GM18951 (cell line): ENCODE measurements around the gene JMJD8.

Experiments used
- POLR2A ChIP-seq: IDR thresholded peaks from 4 replicates; pipeline ENCODE4 v1.6.1; 2011; ENCODE audit warnings: mild to moderate bottlenecking; ENCODE audit not compliant: insufficient read length, insufficient read depth; ENCODE audit errors: extremely low read depth
- in situ Hi-C: fragments of 300-500 bp; cut with MboI; formaldehyde crosslinking; loops from one replicate; pipeline ENCODE4 v1.12.0; 2022; ENCODE audit warnings: low sequenced_read_pairs, mixed read lengths, inconsistent platforms; ENCODE audit not compliant: unreplicated experiment

Gene JMJD8

DNA sequence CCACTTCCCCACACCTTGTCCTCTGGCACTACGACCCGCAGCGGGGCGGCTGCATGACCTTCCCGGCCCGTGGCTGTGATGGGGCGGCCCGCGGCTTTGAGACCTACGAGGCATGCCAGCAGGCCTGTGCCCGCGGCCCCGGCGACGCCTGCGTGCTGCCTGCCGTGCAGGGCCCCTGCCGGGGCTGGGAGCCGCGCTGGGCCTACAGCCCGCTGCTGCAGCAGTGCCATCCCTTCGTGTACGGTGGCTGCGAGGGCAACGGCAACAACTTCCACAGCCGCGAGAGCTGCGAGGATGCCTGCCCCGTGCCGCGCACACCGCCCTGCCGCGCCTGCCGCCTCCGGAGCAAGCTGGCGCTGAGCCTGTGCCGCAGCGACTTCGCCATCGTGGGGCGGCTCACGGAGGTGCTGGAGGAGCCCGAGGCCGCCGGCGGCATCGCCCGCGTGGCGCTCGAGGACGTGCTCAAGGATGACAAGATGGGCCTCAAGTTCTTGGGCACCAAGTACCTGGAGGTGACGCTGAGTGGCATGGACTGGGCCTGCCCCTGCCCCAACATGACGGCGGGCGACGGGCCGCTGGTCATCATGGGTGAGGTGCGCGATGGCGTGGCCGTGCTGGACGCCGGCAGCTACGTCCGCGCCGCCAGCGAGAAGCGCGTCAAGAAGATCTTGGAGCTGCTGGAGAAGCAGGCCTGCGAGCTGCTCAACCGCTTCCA lies 50.6 kb downstream of the JMJD8 start:
- TF ChIP-seq POLR2A: no peak
- in situ Hi-C loops: no loop called here

DNA sequence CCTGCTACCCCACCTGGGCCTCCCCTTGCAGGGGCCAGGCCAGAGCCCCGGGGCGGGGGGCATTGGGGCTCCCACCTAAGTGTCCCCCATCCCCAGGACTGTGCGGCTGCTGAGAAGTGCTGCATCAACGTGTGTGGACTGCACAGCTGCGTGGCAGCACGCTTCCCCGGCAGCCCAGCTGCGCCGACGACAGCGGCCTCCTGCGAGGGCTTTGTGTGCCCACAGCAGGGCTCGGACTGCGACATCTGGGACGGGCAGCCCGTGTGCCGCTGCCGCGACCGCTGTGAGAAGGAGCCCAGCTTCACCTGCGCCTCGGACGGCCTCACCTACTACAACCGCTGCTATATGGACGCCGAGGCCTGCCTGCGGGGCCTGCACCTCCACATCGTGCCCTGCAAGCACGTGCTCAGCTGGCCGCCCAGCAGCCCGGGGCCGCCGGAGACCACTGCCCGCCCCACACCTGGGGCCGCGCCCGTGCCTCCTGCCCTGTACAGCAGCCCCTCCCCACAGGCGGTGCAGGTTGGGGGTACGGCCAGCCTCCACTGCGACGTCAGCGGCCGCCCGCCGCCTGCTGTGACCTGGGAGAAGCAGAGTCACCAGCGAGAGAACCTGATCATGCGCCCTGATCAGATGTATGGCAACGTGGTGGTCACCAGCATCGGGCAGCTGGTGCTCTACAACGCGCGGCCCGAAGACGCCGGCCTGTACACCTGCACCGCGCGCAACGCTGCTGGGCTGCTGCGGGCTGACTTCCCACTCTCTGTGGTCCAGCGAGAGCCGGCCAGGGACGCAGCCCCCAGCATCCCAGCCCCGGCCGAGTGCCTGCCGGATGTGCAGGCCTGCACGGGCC lies 51.4 kb downstream of the JMJD8 start:
- in situ Hi-C loops: no loop called here
- TF ChIP-seq POLR2A: no peak

DNA sequence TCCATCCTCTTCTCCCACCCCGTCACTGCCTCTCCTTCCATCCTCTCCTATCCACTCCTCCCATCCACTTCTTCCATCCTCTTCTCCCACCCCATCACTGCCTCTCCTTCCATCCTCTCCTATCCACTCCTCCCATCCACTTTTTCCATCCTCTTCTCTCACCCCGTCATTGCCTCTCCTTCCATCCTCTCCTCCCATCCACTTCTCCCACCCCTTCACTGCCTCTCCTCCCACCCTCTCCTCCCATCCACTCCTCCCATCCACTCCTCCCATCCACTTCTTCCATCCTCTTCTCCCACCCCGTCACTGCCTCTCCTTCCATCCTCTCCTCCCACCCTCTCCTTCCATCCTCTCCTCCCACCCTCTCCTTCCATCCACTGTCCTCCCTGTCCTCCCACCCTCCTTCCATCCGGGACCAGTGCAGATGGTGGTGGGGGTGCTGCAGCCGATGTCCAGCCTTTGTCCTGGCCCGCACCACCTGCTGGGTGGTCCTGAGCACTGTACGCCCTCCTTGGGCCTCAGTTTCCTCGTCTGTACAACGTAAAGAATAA lies 52.3 kb downstream of the JMJD8 start:
- in situ Hi-C loops: no loop called here
- no peak for TF ChIP-seq POLR2A
